GM12872 (cell line): ENCODE results near the gene STRAP.

Source experiments
- TF ChIP-seq, protein P1 (sequence below): IDR thresholded peaks from 3 replicates; pipeline ENCODE4 v1.5.1; 2011; ENCODE audit warnings: low read depth, mild to moderate bottlenecking, low read length, moderate library complexity; ENCODE audit not compliant: insufficient read depth

The STRAP gene

DNA sequence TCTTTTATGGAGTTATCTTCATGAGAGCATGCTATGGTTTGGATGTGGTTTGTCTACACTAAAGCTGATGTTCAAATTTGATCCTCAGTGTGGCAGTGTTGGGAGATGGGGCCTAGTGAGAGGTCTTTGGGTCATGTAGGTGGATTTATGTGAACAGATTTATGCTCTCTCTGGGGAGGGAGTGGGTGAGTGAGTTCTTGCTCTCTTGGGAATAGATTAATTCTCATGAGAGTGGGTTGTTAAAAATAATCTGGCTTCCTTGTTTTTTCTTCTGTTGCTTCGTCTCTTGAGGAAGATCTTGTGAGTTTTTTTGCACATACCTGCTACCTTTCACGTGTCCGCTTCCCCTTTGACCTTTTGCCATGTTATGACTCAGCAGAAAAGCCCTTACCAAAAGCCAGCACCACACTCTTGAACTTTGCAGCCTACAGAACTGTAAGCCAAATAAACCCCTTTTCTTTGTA lies 49.4 kb downstream of the STRAP start:
- TF ChIP-seq, protein P1, sequence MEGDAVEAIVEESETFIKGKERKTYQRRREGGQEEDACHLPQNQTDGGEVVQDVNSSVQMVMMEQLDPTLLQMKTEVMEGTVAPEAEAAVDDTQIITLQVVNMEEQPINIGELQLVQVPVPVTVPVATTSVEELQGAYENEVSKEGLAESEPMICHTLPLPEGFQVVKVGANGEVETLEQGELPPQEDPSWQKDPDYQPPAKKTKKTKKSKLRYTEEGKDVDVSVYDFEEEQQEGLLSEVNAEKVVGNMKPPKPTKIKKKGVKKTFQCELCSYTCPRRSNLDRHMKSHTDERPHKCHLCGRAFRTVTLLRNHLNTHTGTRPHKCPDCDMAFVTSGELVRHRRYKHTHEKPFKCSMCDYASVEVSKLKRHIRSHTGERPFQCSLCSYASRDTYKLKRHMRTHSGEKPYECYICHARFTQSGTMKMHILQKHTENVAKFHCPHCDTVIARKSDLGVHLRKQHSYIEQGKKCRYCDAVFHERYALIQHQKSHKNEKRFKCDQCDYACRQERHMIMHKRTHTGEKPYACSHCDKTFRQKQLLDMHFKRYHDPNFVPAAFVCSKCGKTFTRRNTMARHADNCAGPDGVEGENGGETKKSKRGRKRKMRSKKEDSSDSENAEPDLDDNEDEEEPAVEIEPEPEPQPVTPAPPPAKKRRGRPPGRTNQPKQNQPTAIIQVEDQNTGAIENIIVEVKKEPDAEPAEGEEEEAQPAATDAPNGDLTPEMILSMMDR, result peak; percentile 34; the same call in 1 of the 3 replicates

DNA sequence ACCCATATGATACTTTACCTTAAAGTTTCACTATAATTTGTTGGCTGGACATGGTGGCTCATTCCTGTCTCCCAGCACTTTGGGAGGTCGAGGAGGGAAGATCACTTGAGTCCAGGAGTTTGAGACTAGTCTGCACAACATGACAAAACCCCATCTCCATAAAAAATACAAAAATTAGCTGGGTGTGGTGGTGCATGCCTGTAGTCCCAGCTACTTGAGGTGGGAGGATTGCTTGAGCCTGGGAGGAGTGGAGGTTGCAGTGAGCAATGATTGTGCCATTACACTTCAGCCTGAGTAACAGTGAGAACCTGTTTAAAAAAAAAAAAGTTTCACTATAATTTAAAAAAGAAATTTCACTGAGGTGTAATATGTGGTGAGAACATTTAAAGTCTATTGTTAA lies 50.1 kb downstream of the STRAP start:
- TF ChIP-seq, protein P1, result no peak

DNA sequence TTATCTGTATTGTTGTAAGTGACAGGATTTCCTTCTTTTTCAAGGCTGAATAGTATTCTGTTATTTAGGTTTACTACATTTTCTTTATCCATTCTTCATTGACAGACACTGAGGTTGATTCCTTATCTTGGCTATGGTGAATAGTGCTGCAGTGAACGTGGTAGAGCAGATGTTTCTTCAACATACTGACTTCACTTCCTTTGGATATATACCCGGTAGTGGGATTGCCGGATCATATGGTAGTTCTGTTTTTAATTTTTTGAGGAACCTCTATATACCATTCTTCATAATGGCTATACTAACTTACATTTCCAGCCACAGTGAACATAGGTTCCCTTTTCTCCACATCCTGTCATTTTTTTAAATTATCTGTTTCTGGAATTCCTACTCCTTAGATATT lies 50.8 kb downstream of the STRAP start:
- TF ChIP-seq, protein P1, result no peak

DNA sequence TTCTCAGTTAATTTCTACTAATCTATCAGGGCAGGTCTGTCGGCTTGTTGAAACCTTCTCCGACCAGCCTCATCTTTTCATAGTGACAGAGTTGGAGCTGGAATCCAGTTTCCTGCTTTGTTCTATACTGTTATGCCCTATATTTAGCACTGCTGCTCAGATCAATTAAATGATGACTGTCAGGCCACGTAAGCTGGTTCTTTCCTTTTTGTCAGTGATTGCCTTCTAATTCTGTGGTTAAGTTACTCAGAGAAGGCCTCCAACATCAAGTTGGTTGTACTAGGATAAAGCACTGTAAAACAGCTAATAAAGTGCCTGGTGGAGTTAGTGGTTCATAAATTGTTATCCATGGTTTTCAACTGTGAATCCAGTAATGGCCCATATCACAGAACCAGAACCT lies 51.6 kb downstream of the STRAP start:
- TF ChIP-seq, protein P1, result no peak

DNA sequence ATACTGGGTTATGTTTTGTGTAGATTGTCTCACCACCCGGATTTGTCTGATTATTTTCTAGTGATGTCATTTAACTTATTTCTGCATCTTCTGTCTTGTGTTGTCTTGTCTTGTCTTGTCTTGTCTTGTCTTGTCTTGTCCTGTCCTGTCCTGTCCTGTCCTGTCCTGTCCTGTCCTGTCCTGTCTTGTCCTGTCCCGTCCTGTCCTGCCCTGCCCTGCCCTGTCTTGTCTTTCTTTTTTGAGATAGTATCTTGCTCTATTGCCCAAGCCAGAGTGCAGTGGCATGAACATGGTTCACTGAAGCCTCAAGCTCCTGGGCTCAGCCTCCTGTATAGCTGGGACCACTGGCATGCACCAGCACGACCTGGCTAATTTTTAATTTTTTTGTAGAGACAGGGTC lies 54.6 kb downstream of the STRAP start:
- TF ChIP-seq, protein P1, result no peak

DNA sequence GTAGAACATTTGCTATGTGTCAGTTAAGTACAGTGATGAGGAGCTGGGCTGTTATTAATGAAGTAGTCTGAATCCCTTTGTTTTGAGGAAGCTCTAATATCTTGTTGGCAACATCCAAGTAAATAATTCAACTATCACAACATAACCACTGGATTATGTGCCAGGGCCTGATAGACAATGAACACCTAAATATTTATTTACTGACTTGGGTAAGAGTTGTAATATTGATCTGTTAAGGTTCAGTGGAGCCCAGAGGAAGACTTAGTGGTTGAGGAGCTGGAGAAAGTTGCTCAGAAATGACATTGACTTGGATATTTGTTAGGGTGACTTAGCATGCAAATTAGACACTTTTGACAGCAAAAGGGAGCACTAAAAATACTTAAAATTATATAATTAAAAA lies 55.7 kb downstream of the STRAP start:
- TF ChIP-seq, protein P1, result no peak

DNA sequence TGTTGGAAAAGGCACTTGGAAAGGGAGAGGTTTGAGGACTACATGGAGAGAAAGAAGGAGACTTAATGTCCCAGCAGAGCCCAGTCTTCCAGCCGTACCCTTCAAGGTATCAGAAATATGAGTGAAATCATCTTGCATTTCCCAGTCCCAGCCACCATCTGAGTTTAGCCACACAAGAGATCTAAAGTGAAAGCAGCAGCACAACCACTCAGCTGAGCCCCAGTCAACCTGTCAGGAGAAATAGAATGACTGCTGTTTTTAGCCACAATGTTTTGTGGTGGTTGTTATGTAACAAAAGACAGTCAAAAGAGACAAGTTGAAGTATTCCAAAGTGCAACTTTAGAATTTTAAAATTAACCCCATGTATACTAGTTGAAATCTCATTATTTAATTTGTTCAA lies 56.9 kb downstream of the STRAP start:
- TF ChIP-seq, protein P1, result no peak

DNA sequence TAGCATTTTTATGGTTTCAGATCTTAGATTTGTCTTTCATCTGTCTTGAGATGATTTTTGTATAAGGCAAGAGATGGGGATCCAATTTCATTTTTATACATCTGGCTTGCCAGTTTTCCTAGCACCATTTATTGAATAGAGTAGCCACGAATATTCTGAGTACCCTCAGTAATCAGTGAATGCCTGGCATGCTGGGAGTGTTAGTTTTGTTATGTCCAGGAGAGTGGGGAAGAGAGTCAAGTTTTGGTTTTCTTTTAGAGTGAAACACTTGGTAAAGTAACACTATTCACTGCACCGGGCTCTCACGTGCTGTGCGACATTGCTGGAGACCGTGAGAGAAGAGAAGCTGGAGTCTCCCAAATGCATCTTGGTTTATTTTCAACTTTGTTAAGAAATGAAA lies 60.3 kb downstream of the STRAP start:
- TF ChIP-seq, protein P1, result no peak
